Measurements from ENCODE around the gene PWP2. TPM values are rescaled to one million over a fixed set of nuclear protein-coding genes. Genes with fewer than 3 reads are reported as not detected.

PWP2 gene
- total and polyA plus RNA-seq, 2 donors (not counting 3 experiments of a cell fraction or from before 2014, with no cell fraction given), result 5.1 to 31.8 TPM

- FAIRE-seq, result no peak
- Histone ChIP-seq H3K27me3 (ENCODE audit: control insufficient read depth in 2 of 2, insufficient read depth in 2 of 2, low read length in 2 of 2) (no peaks in the 10 kb centered on the region), H2AFZ (ENCODE audit: low read depth, low read length) (no peak overlapping the region), H3K9me1 (replicated peaks; ENCODE audit: control insufficient read depth, extremely low read depth, insufficient read depth, low read length) (no peaks in the 10 kb centered on the region), H3K4me3 (replicated peaks in 1 of 3; ENCODE audit: insufficient read depth in 1 of 3, low read depth in 1 of 3, low read length in 3 of 3) (no peak overlapping the region), H3K36me3 (ENCODE audit: control insufficient read depth in 2 of 2, extremely low read depth in 1 of 2, insufficient read depth in 2 of 2, low read length in 2 of 2) (peaks cover 8 to 13% of the 10 kb centered on the region in 2 experiments), H3K4me1 (ENCODE audit: control insufficient read depth, extremely low read depth, insufficient read depth, low read length) (peaks cover 22% of the 10 kb centered on the region), H3K79me2 (ENCODE audit: control insufficient read depth, insufficient read depth, low read length) (peaks cover 4% of the 10 kb centered on the region), H3K9ac (replicated peaks; ENCODE audit: extremely low read depth, insufficient read depth, low read length) (no peak overlapping the region), H3K9me3 (replicated peaks; ENCODE audit: control insufficient read depth, insufficient read depth, low read length) (no peaks in the 10 kb centered on the region), H3K4me2 (ENCODE audit: insufficient read depth, low read length) (no peak overlapping the region), H4K20me1 (replicated peaks; ENCODE audit: control insufficient read depth, extremely low read depth, insufficient read depth, low read length) (no peaks in the 10 kb centered on the region), H3K27ac (ENCODE audit: insufficient read depth, low read depth, low read length) (no peak overlapping the region)
- CTCF ChIA-PET, result no interaction called here
- dilution Hi-C loops (cut with MboI; ENCODE audit: extremely low pct_ligation_motif_present, low sequenced_read_pairs), result no loop called here
- BruUV-seq (replicated peaks), result no TSS peak
- no peak for DNase-seq (ENCODE audit: low read depth, low spot score)
- intact Hi-C loops (cut with micrococcal nuclease), result no loop called here
- TF ChIP-seq EZH2 (IDR thresholded peaks at IDR 0.05; ENCODE audit: borderline replicate concordance, low read depth, low read length, severe bottlenecking), result no peak
- no peak for TF ChIP-seq MAX (IDR thresholded peaks at IDR 0.05; ENCODE audit: insufficient read depth, insufficient read length)
- TF ChIP-seq POLR2A (IDR thresholded peaks at IDR 0.05; ENCODE audit: low read depth, low read length), result no peak
- TF ChIP-seq JUN (IDR thresholded peaks at IDR 0.05; ENCODE audit: borderline replicate concordance, insufficient read depth, insufficient read length, low read depth), result no peak
- TF ChIP-seq POLR2AphosphoS5 (IDR thresholded peaks at IDR 0.05; ENCODE audit: insufficient read depth, low read depth, low read length), result no peak
- TF ChIP-seq GATA2 (IDR thresholded peaks at IDR 0.05; ENCODE audit: insufficient read depth, insufficient read length, low read depth, low read length), result no peak
- TF ChIP-seq MYC (IDR thresholded peaks at IDR 0.05; ENCODE audit: low read depth, low read length), result no peak
- no peak for TF ChIP-seq FOS (IDR thresholded peaks at IDR 0.05; ENCODE audit: borderline replicate concordance, insufficient read depth, low read length)
- no peak for TF ChIP-seq CTCF (IDR thresholded peaks at IDR 0.05; ENCODE audit: extremely low read depth in 1 of 2, insufficient read depth in 1 of 2, low read depth in 1 of 2, low read length in 2 of 2)
- POLR2A ChIA-PET, result no interaction called here
These were observed 27.4 kb upstream of the PWP2 start for GRCh38 chr21:44079846-44080245.

Data from endothelial cell of umbilical vein (primary cell).